Peyer's patch (tissue), 4 donors: Measurements from ENCODE around the gene REXO1.

ENCODE experiments used
- CTCF ChIP-seq, 6 experiments: fragments of 450-650 bp in 4 of 6; fragments of 200-600 bp in 2 of 6; sonication (generic) in 1 of 6; IDR thresholded peaks; one replicate each; pipeline ENCODE4 v1.5.1; 2017 to 2019; ENCODE audit warnings: antibody characterized with exemption in 6 of 6, mild to moderate bottlenecking in 3 of 6, moderate library complexity in 1 of 6
- POLR2A ChIP-seq, 2 donors: fragments of 450-650 bp; IDR thresholded peaks; one replicate each; pipeline ENCODE4 v1.5.1; 2017; ENCODE audit warnings: antibody characterized with exemption in 2 of 2, mild to moderate bottlenecking in 2 of 2, moderate library complexity in 2 of 2

- TF ChIP-seq CTCF (IDR thresholded peaks at IDR 0.05) (no peak), POLR2A (IDR thresholded peaks at IDR 0.05) (peak; percentile 87 to 91)
These were observed 27.6 kb upstream of the REXO1 start for GRCh38 chr19:1875646-1876495.
